Measurements from ENCODE around the gene PYCARD. TPM values are rescaled to one million over a fixed set of nuclear protein-coding genes. Genes with fewer than 3 reads are reported as not detected.
"Not testable (repeated sequence)": the region's sequence is repeated elsewhere in the genome, so short reads cannot be mapped to it uniquely, and the experiment has no call there.

The PYCARD gene
- total RNA-seq, 2 donors from 2014 or later, result 26.3 to 29.8 TPM

DNA sequence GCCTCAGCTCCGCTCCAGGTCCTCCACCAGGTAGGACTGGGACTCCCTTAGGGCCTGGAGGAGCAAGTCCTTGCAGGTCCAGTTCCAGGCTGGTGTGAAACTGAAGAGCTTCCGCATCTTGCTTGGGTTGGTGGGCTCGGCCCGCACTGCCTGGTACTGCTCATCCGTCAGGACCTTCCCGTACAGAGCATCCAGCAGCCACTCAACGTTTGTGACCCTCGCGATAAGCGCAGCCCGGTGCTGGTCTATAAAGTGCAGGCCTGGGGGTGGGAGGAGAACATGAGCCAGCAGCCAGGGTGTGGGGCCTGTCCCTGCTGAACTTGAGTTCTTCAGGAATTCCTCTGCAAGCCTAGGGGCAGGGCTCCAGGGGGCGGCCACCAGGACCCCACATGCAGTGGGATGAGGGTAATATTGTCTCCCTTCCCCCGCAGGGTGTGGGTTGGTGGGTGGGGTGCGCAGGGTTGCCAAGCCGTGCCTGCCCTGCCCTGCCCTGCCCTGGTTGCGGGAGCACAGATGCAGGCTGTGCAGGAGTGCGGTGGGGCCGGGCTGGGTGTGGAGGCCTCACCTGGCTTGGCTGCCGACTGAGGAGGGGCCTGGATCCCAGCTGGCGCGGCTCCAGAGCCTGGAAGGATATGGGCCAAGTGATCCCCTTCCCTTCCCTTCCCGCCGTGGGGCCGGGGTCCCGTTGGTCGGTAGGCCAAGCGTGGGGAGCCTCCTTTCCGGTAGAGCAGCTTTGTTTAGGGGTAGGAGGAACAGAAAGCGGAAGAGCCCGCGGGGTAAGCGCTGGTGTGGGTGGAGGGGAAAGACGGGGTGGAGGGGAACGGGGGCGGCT lies 762 bp downstream of the PYCARD start:
- Histone ChIP-seq H3K27ac (ENCODE audit: low read depth, low read length) (no peak overlapping the region), H3K36me3 (ENCODE audit: control insufficient read depth, insufficient read depth, low read length) (peaks cover 28% of the 10 kb centered on the region), H3K4me1 (ENCODE audit: control insufficient read depth, insufficient read depth, low read length) (no peaks in the 10 kb centered on the region), H3K4me3 (ENCODE audit: low read length) (peak overlapping the region; percentile 49), H3K27me3 (ENCODE audit: control insufficient read depth, insufficient read depth, low read length, poor library complexity, severe bottlenecking) (peaks cover 26% of the 10 kb centered on the region), H3K9ac (ENCODE audit: extremely low read depth, low read length, poor library complexity, severe bottlenecking) (no peak overlapping the region), H3K9me3 (ENCODE audit: control insufficient read depth, low read length) (no peaks in the 10 kb centered on the region)
- Mint-ChIP-seq H3K27me3 (ENCODE audit: insufficient read depth) (peaks cover 28% of the 10 kb centered on the region), H3K9me3 (no peaks in the 10 kb centered on the region), H3K4me3 (peak overlapping the region; percentile 78), H3K27ac (peak overlapping the region; percentile 68), H3K4me1 (peaks cover 8% of the 10 kb centered on the region), H3K36me3 (ENCODE audit: low read depth) (peaks cover 12% of the 10 kb centered on the region)
- TF ChIP-seq, protein P1, sequence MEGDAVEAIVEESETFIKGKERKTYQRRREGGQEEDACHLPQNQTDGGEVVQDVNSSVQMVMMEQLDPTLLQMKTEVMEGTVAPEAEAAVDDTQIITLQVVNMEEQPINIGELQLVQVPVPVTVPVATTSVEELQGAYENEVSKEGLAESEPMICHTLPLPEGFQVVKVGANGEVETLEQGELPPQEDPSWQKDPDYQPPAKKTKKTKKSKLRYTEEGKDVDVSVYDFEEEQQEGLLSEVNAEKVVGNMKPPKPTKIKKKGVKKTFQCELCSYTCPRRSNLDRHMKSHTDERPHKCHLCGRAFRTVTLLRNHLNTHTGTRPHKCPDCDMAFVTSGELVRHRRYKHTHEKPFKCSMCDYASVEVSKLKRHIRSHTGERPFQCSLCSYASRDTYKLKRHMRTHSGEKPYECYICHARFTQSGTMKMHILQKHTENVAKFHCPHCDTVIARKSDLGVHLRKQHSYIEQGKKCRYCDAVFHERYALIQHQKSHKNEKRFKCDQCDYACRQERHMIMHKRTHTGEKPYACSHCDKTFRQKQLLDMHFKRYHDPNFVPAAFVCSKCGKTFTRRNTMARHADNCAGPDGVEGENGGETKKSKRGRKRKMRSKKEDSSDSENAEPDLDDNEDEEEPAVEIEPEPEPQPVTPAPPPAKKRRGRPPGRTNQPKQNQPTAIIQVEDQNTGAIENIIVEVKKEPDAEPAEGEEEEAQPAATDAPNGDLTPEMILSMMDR (conservative IDR thresholded peaks at IDR 0.05), result peak; percentile 28
- WGBS, 2 experiments (ENCODE audit: insufficient coverage in 1 of 2, insufficient read length in 1 of 2), result 31 to 37% methylated on average over 9 to 33 of the region's 35 CpGs
- peak; percentile 88 for DNase-seq

DNA sequence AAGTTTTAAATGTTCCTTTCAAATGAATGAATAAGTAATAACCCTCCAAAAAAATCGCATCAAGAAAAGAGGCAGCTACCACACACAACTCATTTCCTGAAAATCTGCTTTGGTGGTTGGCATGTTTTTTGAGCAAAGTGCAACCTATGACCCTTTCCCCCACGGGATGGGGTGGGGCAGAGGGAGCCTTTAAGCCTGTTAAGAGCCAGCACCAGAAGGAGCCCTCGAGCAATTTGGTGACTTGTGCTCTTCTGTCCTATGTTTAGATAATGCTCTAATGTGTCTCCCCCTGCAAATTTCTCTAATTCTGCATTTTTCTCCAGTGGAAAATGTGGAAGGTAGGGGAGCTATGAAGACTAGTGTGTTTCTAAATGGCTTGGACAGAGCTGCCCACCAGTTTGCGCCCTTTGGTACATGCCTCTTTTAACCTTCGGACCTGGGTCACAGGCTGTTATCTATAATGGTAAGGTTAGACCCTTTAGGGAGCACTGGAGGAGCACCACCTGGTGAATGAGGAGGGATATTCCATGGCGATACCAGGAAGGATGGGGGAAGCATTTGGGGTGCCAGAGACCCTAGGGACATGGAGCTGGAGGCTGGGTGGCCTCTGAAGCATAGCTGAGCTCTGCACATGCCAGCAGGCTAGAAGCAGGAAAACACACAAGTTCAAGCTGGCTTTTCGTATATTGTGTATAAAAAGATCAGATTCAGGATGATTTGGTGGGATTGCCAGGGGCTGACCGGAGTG lies 1.6 kb downstream of the PYCARD start:
- H3K4me1 Mint-ChIP-seq, result peaks cover 8% of the 10 kb centered on the region
- H3K36me3 Mint-ChIP-seq (ENCODE audit: low read depth), result peaks cover 20% of the 10 kb centered on the region
- Histone ChIP-seq H3K9me3 (ENCODE audit: control insufficient read depth, low read length) (no peaks in the 10 kb centered on the region), H3K9ac (ENCODE audit: extremely low read depth, low read length, poor library complexity, severe bottlenecking) (no peak overlapping the region), H3K36me3 (ENCODE audit: control insufficient read depth, insufficient read depth, low read length) (peaks cover 36% of the 10 kb centered on the region), H3K4me3 (ENCODE audit: low read length) (no peak overlapping the region), H3K4me1 (ENCODE audit: control insufficient read depth, insufficient read depth, low read length) (no peaks in the 10 kb centered on the region), H3K27me3 (ENCODE audit: control insufficient read depth, insufficient read depth, low read length, poor library complexity, severe bottlenecking) (peaks cover 22% of the 10 kb centered on the region), H3K27ac (ENCODE audit: low read depth, low read length) (no peak overlapping the region)
- no peak for DNase-seq
- 87 to 89% methylated on average over 5 to 8 of the region's 8 CpGs for WGBS, 2 experiments (ENCODE audit: insufficient coverage in 1 of 2, insufficient read length in 1 of 2)
- TF ChIP-seq, protein P1 (conservative IDR thresholded peaks at IDR 0.05), result peak; percentile 16
- H3K4me3 Mint-ChIP-seq, result peak overlapping the region; percentile 78
- H3K27me3 Mint-ChIP-seq (ENCODE audit: insufficient read depth), result peaks cover 22% of the 10 kb centered on the region
- no peaks in the 10 kb centered on the region for H3K9me3 Mint-ChIP-seq
- peak overlapping the region; percentile 68 for H3K27ac Mint-ChIP-seq

DNA sequence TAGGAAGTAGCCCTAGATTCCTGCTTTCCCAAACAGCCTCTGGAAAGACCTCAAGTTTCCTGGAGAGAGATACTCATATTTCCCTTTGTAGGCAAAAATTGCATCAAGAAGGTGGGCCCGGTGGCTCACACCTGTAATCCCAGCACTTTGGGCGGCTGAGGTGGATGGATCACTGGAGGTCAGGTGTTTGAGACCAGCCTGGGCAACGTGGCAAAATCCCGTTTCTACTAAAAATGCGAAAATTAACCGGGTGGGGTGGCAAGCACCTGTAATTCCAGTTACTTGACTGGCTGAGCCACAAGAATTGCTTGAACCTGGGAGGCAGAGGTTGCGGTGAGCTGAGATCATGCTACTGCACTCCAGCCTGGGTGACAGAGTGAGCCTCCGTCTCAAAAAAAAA lies 2.4 kb downstream of the PYCARD start:
- H3K9me3 Mint-ChIP-seq; H3K9ac ChIP-seq (ENCODE audit: extremely low read depth, low read length, poor library complexity, severe bottlenecking); H3K27ac Mint-ChIP-seq; H3K4me3 ChIP-seq (ENCODE audit: low read length); H3K27ac ChIP-seq (ENCODE audit: low read depth, low read length); H3K9me3 ChIP-seq (ENCODE audit: control insufficient read depth, low read length); H3K4me1 ChIP-seq (ENCODE audit: control insufficient read depth, insufficient read depth, low read length); DNase-seq; H3K4me3 Mint-ChIP-seq; H3K4me1 Mint-ChIP-seq: not testable (repeated sequence)
- peaks cover 22% of the 10 kb centered on the region for H3K27me3 ChIP-seq (ENCODE audit: control insufficient read depth, insufficient read depth, low read length, poor library complexity, severe bottlenecking)
- Mint-ChIP-seq H3K36me3 (ENCODE audit: low read depth) (peaks cover 29% of the 10 kb centered on the region), H3K27me3 (ENCODE audit: insufficient read depth) (peaks cover 17% of the 10 kb centered on the region)
- peaks cover 45% of the 10 kb centered on the region for H3K36me3 ChIP-seq (ENCODE audit: control insufficient read depth, insufficient read depth, low read length)
- WGBS, 2 experiments (ENCODE audit: insufficient coverage in 1 of 2, insufficient read length in 1 of 2), result 87 to 94% methylated on average over 7 to 8 of the region's 8 CpGs
